Measurements from ENCODE around the gene USP3. TPM values are rescaled to one million over a fixed set of nuclear protein-coding genes. Genes with fewer than 3 reads are reported as not detected.

The USP3 gene
- total RNA-seq: 21.4 and 32.7 TPM in 2 replicates

GRCh38 chr15:63504247-63504978 is at the start of gene USP3:
USP3 (plus strand) TSS chr15:63504593; CDS start chr15:63504740, 147 bp downstream.

GRCh38 chr15:63597038-63597790 is 92.8 kb downstream of the USP3 start, which contains the start of gene FBXL22:
FBXL22 (plus strand) TSS chr15:63597387; CDS start chr15:63597393, 6 bp downstream.

Other genes with a start within 250 kb of the USP3 start
- 1.9 and 3.2 TPM in 2 replicates for gene APH1B, start 227.0 kb upstream of the USP3 start, total RNA-seq
- 113 and 131 TPM in 2 replicates for gene CA12, start 122.7 kb upstream of the USP3 start, total RNA-seq
- 0.14 and 5.7 TPM in 2 replicates for gene FBXL22, start 92.8 kb downstream of the USP3 start, total RNA-seq